Natural killer cell (primary cell): Measurements from ENCODE around the gene AKAIN1. TPM values are rescaled to one million over a fixed set of nuclear protein-coding genes. Genes with fewer than 3 reads are reported as not detected.

ENCODE experiments used
- ATAC-seq, 3 donors: fragments of 150-1000 bp in 2 of 3; fragments of 200-7000 bp in 1 of 3; cut with Tn5 transposase; 1 replicate in 1 of 3; 2 replicates in 2 of 3; pipeline ENCODE4 v1.10.0; 2021; ENCODE audit warnings: mild to moderate bottlenecking in 2 of 3, moderate library complexity in 2 of 3
- DNase-seq, 2 donors: peaks; one replicate each; pipeline versions ENCODE4 v3.0.0 to v3.0.0-alpha.2; 2013 to 2021; ENCODE audit warnings: mixed read lengths in 1 of 2
- H3K27ac ChIP-seq: one replicate; pipeline ENCODE4 v1.5.1; 2013; ENCODE audit warnings: mild to moderate bottlenecking, low read length
- H3K27me3 ChIP-seq: one replicate; pipeline ENCODE4 v1.6.1; 2013; ENCODE audit warnings: low read length; ENCODE audit not compliant: control insufficient read depth, insufficient read depth
- H3K36me3 ChIP-seq: one replicate; pipeline ENCODE4 v1.6.1; 2013; ENCODE audit warnings: low read length; ENCODE audit not compliant: control insufficient read depth, insufficient read depth
- H3K4me1 ChIP-seq: one replicate; pipeline ENCODE4 v1.6.1; 2013; ENCODE audit warnings: low read length; ENCODE audit not compliant: control insufficient read depth, insufficient read depth
- H3K4me3 ChIP-seq: one replicate; pipeline ENCODE4 v1.5.1; 2013; ENCODE audit warnings: low read length
- H3K9me3 ChIP-seq: one replicate; pipeline ENCODE4 v1.6.1; 2013; ENCODE audit warnings: low read length; ENCODE audit not compliant: control insufficient read depth, insufficient read depth
- H3K27ac Mint-ChIP-seq, 2 donors: one replicate each; pipeline ENCODE4 v1.8.0; 2022; ENCODE audit warnings: mild to moderate bottlenecking in 2 of 2, mixed read lengths in 2 of 2, moderate library complexity in 1 of 2
- H3K27me3 Mint-ChIP-seq, 2 donors: one replicate each; pipeline ENCODE4 v1.8.0; 2022; ENCODE audit warnings: low read depth in 2 of 2, mixed read lengths in 2 of 2
- H3K36me3 Mint-ChIP-seq: one replicate; pipeline ENCODE4 v1.8.0; 2022; ENCODE audit warnings: mixed read lengths
- H3K4me1 Mint-ChIP-seq, 2 donors: one replicate each; pipeline ENCODE4 v1.8.0; 2022; ENCODE audit warnings: mixed read lengths in 2 of 2
- H3K4me3 Mint-ChIP-seq: one replicate; pipeline ENCODE4 v1.8.0; 2022; ENCODE audit warnings: mild to moderate bottlenecking, moderate library complexity, mixed read lengths
- H3K9me3 Mint-ChIP-seq, 2 donors: one replicate each; pipeline ENCODE4 v1.8.0; 2022; ENCODE audit warnings: mixed read lengths in 2 of 2
- WGBS: methylation state at CpG from one replicate; pipeline ENCODE4 v1.1.7; 2013; ENCODE audit warnings: missing lambda C conversion rate; ENCODE audit not compliant: insufficient coverage; 5-methylcytosine and 5-hydroxymethylcytosine counted together
- intact Hi-C: fragments of 100-400 bp; cut with micrococcal nuclease; formaldehyde crosslinking; loops from one replicate; pipeline ENCODE4 v1.14.2; 2022
- total RNA-seq, 4 donors: library from RNA; stranded (reverse); fragments of 120-200 nt in 1 of 4; gene quantifications; one replicate each; pipeline versions ENCODE4 v1.2.3 to v1.2.4, GENCODE V29; 2013 to 2022
- TF ChIP-seq, protein P1 (sequence below): fragments of 200-600 bp; IDR thresholded peaks from one replicate; pipeline ENCODE4 v1.8.0; 2022; ENCODE audit warnings: antibody characterized with exemption

AKAIN1 gene
- total RNA-seq, 3 donors from 2014 or later (not counting 1 experiment from before 2014, with no cell fraction given), result not detected

DNA sequence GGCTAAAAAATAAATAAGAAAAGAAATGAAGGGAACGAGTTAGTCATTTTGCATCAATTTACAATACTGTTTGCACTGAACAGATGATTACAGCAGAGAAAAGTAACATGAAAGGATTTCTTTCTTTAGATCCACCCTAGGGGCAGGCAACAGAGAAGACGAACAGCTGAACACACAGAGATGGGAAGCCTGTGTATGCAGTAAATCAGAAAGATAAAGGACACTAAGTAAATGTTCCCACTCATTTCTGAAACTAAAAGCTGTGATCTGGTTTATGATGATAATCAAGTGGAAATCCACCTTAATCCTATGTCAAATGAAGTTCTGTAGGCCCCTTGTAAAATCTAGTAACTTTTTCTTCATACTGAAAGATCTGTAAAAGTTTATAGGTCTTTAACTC, 54.2 kb downstream of the AKAIN1 start:
- no peak for ATAC-seq
- Mint-ChIP-seq H3K4me3 (no peak overlapping the region), H3K27ac (no peak overlapping the region), H3K27me3 (no peaks in the 10 kb centered on the region), H3K4me1 (no peaks in the 10 kb centered on the region), H3K9me3 (peaks cover 0 to 4% of the 10 kb centered on the region in 2 donors), H3K36me3 (no peaks in the 10 kb centered on the region)
- 75% methylated on average over 2 of the region's 2 CpGs for WGBS
- DNase-seq, result no peak
- Histone ChIP-seq H3K27me3 (no peaks in the 10 kb centered on the region), H3K4me1 (no peaks in the 10 kb centered on the region), H3K36me3 (no peaks in the 10 kb centered on the region), H3K9me3 (no peaks in the 10 kb centered on the region), H3K27ac (no peak overlapping the region), H3K4me3 (no peak overlapping the region)
- intact Hi-C loops, result no loop called here
- TF ChIP-seq, protein P1, sequence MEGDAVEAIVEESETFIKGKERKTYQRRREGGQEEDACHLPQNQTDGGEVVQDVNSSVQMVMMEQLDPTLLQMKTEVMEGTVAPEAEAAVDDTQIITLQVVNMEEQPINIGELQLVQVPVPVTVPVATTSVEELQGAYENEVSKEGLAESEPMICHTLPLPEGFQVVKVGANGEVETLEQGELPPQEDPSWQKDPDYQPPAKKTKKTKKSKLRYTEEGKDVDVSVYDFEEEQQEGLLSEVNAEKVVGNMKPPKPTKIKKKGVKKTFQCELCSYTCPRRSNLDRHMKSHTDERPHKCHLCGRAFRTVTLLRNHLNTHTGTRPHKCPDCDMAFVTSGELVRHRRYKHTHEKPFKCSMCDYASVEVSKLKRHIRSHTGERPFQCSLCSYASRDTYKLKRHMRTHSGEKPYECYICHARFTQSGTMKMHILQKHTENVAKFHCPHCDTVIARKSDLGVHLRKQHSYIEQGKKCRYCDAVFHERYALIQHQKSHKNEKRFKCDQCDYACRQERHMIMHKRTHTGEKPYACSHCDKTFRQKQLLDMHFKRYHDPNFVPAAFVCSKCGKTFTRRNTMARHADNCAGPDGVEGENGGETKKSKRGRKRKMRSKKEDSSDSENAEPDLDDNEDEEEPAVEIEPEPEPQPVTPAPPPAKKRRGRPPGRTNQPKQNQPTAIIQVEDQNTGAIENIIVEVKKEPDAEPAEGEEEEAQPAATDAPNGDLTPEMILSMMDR, result no peak

DNA sequence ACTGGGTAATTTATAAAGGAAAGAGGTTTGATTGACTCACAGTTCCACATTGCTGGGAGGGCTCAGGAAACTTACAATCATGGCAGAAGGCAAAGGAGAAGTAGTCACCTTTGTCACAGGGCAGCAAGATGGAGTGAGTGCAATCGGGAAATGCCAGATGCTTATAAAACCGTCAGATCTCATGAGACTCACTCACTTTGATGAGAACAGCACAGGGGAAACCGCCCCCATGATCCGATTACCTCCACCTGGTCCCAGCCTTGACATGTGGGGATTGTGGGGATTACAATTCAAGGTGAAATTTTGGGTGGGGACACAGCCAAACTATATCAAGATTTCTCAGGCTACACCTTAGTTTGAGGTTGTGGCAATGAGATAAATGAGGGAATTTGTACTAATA, 54.9 kb downstream of the AKAIN1 start:
- no peak for DNase-seq
- no peaks in the 10 kb centered on the region for H3K4me1 Mint-ChIP-seq

DNA sequence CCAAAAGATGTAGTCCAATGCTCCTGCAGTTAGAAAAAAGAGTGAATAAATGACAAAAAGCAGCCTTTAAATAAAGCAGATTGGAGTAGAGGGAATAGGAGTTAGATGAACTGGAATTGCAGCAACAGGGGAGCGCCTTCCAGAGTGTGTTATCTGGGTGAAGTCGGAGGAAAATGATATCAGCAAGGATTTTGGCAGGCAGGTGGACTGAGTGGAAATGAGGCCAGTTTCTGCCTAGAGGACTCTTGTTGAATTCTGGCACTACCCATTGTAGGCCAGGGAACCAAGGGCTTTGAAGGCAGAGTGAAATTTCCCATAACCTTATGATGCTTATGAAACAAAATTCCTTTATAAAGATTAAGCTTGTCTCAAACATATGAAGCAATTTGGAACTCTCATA, 59.8 kb downstream of the AKAIN1 start:
- H3K9me3 ChIP-seq, result no peaks in the 10 kb centered on the region
- Mint-ChIP-seq H3K4me1 (no peaks in the 10 kb centered on the region), H3K36me3 (no peaks in the 10 kb centered on the region), H3K9me3 (peaks cover 0 to 6% of the 10 kb centered on the region in 2 donors), H3K27ac (no peak overlapping the region), H3K4me3 (no peak overlapping the region), H3K27me3 (no peaks in the 10 kb centered on the region)
- DNase-seq, result no peak
- H3K4me3 ChIP-seq, result no peak overlapping the region
- TF ChIP-seq, protein P1, result no peak
- H3K4me1 ChIP-seq, result no peaks in the 10 kb centered on the region
- ATAC-seq, result no peak
- no peaks in the 10 kb centered on the region for H3K27me3 ChIP-seq
- intact Hi-C loops, result no loop called here
- H3K27ac ChIP-seq, result no peak overlapping the region
- 92% methylated on average over 1 of the region's 2 CpGs for WGBS
- no peaks in the 10 kb centered on the region for H3K36me3 ChIP-seq

More for the DNA sequence above, 54.9 kb downstream of the AKAIN1 start:
- no peaks in the 10 kb centered on the region for H3K36me3 ChIP-seq
- no peaks in the 10 kb centered on the region for H3K36me3 Mint-ChIP-seq
- no peaks in the 10 kb centered on the region for H3K9me3 ChIP-seq
- intact Hi-C loops, result no loop called here
- H3K27ac ChIP-seq, result no peak overlapping the region
- ATAC-seq, result no peak
- TF ChIP-seq, protein P1, result no peak
- H3K4me3 ChIP-seq, result no peak overlapping the region
- H3K4me1 ChIP-seq, result no peaks in the 10 kb centered on the region
- H3K27me3 Mint-ChIP-seq, result no peaks in the 10 kb centered on the region
- H3K9me3 Mint-ChIP-seq, result peaks cover 0 to 3% of the 10 kb centered on the region in 2 donors
- H3K27ac Mint-ChIP-seq, result no peak overlapping the region
- H3K27me3 ChIP-seq, result no peaks in the 10 kb centered on the region
- 86% methylated on average over 4 of the region's 4 CpGs for WGBS
- no peak overlapping the region for H3K4me3 Mint-ChIP-seq

DNA sequence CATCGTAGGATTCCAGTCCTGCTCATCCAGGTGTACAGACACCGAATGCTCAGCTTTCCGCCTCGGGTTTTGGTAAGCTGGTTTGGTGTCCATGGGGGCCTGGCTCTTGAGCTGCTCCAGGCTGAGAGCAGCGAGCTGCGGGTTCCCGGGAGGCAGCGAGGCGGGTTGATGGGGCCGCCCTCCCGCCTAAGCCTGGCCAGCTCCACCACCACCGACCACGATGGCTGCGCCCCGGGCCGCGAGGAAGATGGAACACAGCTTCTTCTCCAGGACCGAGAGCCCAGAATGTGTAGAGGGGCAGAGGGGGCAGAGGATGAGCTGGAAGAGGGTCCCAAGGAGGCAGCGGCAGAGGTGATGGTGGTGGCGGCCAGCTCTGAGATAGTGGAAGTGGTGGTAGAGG, 64.1 kb downstream of the AKAIN1 start:
- Histone ChIP-seq H3K27ac (no peak overlapping the region), H3K36me3 (no peaks in the 10 kb centered on the region), H3K4me3 (no peak overlapping the region), H3K4me1 (no peaks in the 10 kb centered on the region), H3K27me3 (no peaks in the 10 kb centered on the region), H3K9me3 (no peaks in the 10 kb centered on the region)
- H3K4me3 Mint-ChIP-seq, result no peak overlapping the region
- DNase-seq (no peak), ATAC-seq (no peak)
- 94% methylated on average over 20 of the region's 20 CpGs for WGBS
- TF ChIP-seq, protein P1, result no peak
- no peak overlapping the region for H3K27ac Mint-ChIP-seq
- peaks cover 0 to 6% of the 10 kb centered on the region in 2 donors for H3K9me3 Mint-ChIP-seq
- H3K4me1 Mint-ChIP-seq, result no peaks in the 10 kb centered on the region
- intact Hi-C loops, result no loop called here
- no peaks in the 10 kb centered on the region for H3K36me3 Mint-ChIP-seq
- no peaks in the 10 kb centered on the region for H3K27me3 Mint-ChIP-seq
